Neural progenitor cell (in vitro differentiated cells): Measurements from ENCODE around the gene GABBR2. TPM values are rescaled to one million over a fixed set of nuclear protein-coding genes. Genes with fewer than 3 reads are reported as not detected.
A peak's percentile ranks its signal among the peaks of the same experiment; 100 is the strongest.

Experiments
- DNase-seq: peaks from one replicate; pipeline ENCODE4 v3.0.0-alpha.2; 2016; ENCODE audit warnings: low spot score
- H2AFZ ChIP-seq: fragments of 200-600 bp; sonication (generic); replicated peaks from 2 replicates; pipeline ENCODE4 v1.6.1; 2016; ENCODE audit warnings: antibody characterized with exemption
- H3F3A ChIP-seq: fragments of 200-600 bp; sonication (generic); 2 replicates; pipeline ENCODE4 v1.6.1; 2016; ENCODE audit warnings: antibody characterized with exemption, low read depth
- H3K27ac ChIP-seq: fragments of 200-600 bp; sonication (generic); 2 replicates; pipeline ENCODE4 v1.5.1; 2016; ENCODE audit warnings: mild to moderate bottlenecking
- H3K27me3 ChIP-seq: fragments of 200-600 bp; sonication (generic); 2 replicates; pipeline ENCODE4 v1.6.1; 2016; ENCODE audit warnings: mild to moderate bottlenecking, moderate library complexity
- H3K36me3 ChIP-seq: fragments of 200-600 bp; sonication (generic); 2 replicates; pipeline ENCODE4 v1.5.1; 2016
- H3K4me1 ChIP-seq: fragments of 200-600 bp; sonication (generic); 2 replicates; pipeline ENCODE4 v1.6.1; 2016; ENCODE audit warnings: mixed run types
- H3K4me2 ChIP-seq: fragments of 200-600 bp; sonication (generic); 2 replicates; pipeline ENCODE4 v1.6.1; 2016
- H3K4me3 ChIP-seq: fragments of 200-600 bp; sonication (generic); 2 replicates; pipeline ENCODE4 v1.5.1; 2016
- H3K79me2 ChIP-seq: fragments of 200-600 bp; sonication (generic); 2 replicates; pipeline ENCODE4 v1.6.1; 2016; ENCODE audit warnings: low read depth
- H3K9ac ChIP-seq: fragments of 200-600 bp; sonication (generic); 2 replicates; pipeline ENCODE4 v1.6.1; 2016
- H3K9me3 ChIP-seq: fragments of 200-600 bp; sonication (generic); 2 replicates; pipeline ENCODE4 v1.5.1; 2016; ENCODE audit warnings: low read depth
- H4K20me1 ChIP-seq: fragments of 200-600 bp; sonication (generic); 2 replicates; pipeline ENCODE4 v1.6.1; 2016; ENCODE audit warnings: low read depth
- H3K27ac Mint-ChIP-seq: 3 replicates; pipeline ENCODE4 v1.8.0; 2021; ENCODE audit warnings: mixed read lengths
- H3K27me3 Mint-ChIP-seq: 2 replicates; pipeline ENCODE4 v1.8.0; 2022; ENCODE audit warnings: low read depth, mild to moderate bottlenecking, inconsistent platforms, moderate library complexity, mixed read lengths; ENCODE audit not compliant: insufficient read depth
- H3K36me3 Mint-ChIP-seq: 3 replicates; pipeline ENCODE4 v1.8.0; 2021; ENCODE audit warnings: mixed read lengths
- H3K4me1 Mint-ChIP-seq: 3 replicates; pipeline ENCODE4 v1.8.0; 2021; ENCODE audit warnings: mixed read lengths
- H3K4me3 Mint-ChIP-seq: 3 replicates; pipeline ENCODE4 v1.8.0; 2021; ENCODE audit warnings: mild to moderate bottlenecking, moderate library complexity, mixed read lengths
- H3K9me3 Mint-ChIP-seq: 3 replicates; pipeline ENCODE4 v1.8.0; 2020; ENCODE audit warnings: mixed read lengths
- EZH2 ChIP-seq: fragments of 200-600 bp; sonication (generic); IDR thresholded peaks from 2 replicates; pipeline ENCODE4 v1.6.1; 2017; ENCODE audit warnings: antibody characterized with exemption, mild to moderate bottlenecking, moderate library complexity
- EZH2phosphoT487 ChIP-seq: fragments of 200-600 bp; sonication (generic); IDR thresholded peaks from 2 replicates; pipeline ENCODE4 v1.6.1; 2017; ENCODE audit warnings: antibody characterized with exemption
- total RNA-seq: library from RNA; depleted of rRNA; stranded (reverse); fragments of >200 nt; gene quantifications from 2 replicates; pipeline ENCODE4 v1.2.3, GENCODE V29; 2015; ENCODE audit warnings: low replicate concordance
- TF ChIP-seq, protein P1 (sequence below): fragments of 200-600 bp; sonication (generic); IDR thresholded peaks from 2 replicates; pipeline ENCODE4 v1.5.1; 2017; ENCODE audit warnings: antibody characterized with exemption, mild to moderate bottlenecking

GABBR2 gene
- total RNA-seq, 1 donor from 2014 or later, result not detected

DNA sequence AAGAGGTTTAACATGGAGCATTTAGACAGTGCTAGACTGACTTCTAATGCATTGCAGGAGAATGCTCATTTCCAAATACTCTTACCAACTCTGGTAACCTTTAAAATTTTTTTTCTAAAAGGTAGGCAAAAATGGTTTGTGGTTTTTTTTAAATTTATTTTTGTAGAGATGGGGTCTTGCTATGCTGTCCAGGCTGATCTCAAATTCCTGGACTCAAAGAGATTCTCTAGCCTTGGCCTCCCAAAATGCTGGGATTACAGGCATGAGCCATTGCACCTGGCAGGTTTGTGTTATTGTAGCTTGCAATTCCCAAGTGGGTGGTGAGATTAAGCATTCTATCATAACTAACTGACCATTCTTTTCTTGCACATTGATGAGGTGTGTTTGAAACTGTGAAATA, 410.3 kb downstream of the GABBR2 start:
- Histone ChIP-seq H4K20me1 (no peaks in the 10 kb centered on the region), H3K27ac (no peak overlapping the region), H3K9ac (no peak overlapping the region), H3K79me2 (no peaks in the 10 kb centered on the region), H3K4me3 (no peak overlapping the region), H2AFZ (no peak overlapping the region), H3F3A (no peaks in the 10 kb centered on the region), H3K36me3 (no peaks in the 10 kb centered on the region), H3K27me3 (no peaks in the 10 kb centered on the region), H3K4me2 (no peak overlapping the region), H3K4me1 (peaks cover 2% of the 10 kb centered on the region), H3K9me3 (no peaks in the 10 kb centered on the region)
- TF ChIP-seq EZH2 (no peak), EZH2phosphoT487 (no peak)
- TF ChIP-seq, protein P1, sequence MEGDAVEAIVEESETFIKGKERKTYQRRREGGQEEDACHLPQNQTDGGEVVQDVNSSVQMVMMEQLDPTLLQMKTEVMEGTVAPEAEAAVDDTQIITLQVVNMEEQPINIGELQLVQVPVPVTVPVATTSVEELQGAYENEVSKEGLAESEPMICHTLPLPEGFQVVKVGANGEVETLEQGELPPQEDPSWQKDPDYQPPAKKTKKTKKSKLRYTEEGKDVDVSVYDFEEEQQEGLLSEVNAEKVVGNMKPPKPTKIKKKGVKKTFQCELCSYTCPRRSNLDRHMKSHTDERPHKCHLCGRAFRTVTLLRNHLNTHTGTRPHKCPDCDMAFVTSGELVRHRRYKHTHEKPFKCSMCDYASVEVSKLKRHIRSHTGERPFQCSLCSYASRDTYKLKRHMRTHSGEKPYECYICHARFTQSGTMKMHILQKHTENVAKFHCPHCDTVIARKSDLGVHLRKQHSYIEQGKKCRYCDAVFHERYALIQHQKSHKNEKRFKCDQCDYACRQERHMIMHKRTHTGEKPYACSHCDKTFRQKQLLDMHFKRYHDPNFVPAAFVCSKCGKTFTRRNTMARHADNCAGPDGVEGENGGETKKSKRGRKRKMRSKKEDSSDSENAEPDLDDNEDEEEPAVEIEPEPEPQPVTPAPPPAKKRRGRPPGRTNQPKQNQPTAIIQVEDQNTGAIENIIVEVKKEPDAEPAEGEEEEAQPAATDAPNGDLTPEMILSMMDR, result no peak
- no peaks in the 10 kb centered on the region for H3K36me3 Mint-ChIP-seq
- H3K27me3 Mint-ChIP-seq, result peaks cover 2% of the 10 kb centered on the region
- no peak overlapping the region for H3K4me3 Mint-ChIP-seq
- DNase-seq, result no peak
- H3K27ac Mint-ChIP-seq, result no peak overlapping the region
- no peaks in the 10 kb centered on the region for H3K9me3 Mint-ChIP-seq
- H3K4me1 Mint-ChIP-seq, result peaks cover 2% of the 10 kb centered on the region

DNA sequence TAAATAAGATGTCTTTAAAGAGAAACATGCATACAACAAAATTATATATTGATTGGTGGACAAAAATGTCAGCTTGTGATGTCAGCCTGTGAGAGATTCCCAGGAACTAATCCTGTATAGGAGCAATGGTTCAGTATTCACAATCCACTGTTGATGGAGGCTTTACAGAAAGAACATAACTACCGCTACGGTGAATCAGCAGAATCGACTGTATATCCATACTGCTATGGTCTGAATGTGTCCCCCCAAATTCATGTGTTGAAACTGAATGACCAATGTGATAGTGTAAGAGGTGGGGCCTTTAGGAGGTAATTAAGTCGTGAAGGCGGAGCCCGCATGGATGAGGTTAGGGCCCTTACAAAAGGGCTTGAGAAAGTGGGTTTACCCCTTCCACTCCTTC, 412.9 kb downstream of the GABBR2 start:
- TF ChIP-seq EZH2phosphoT487, result no peak
- TF ChIP-seq EZH2, result no peak
- TF ChIP-seq, protein P1, result no peak
- Histone ChIP-seq H2AFZ (peak overlapping the region; percentile 54), H3K4me2 (no peak overlapping the region), H3K9me3 (no peaks in the 10 kb centered on the region), H3K9ac (no peak overlapping the region), H3F3A (no peaks in the 10 kb centered on the region), H3K27ac (no peak overlapping the region), H3K4me3 (no peak overlapping the region), H3K36me3 (no peaks in the 10 kb centered on the region), H3K79me2 (no peaks in the 10 kb centered on the region), H3K4me1 (no peaks in the 10 kb centered on the region), H3K27me3 (no peaks in the 10 kb centered on the region), H4K20me1 (no peaks in the 10 kb centered on the region)
- DNase-seq, result no peak
- Mint-ChIP-seq H3K4me3 (no peak overlapping the region), H3K9me3 (no peaks in the 10 kb centered on the region), H3K27me3 (peaks cover 4% of the 10 kb centered on the region), H3K4me1 (peaks cover under 1% of the 10 kb centered on the region), H3K36me3 (no peaks in the 10 kb centered on the region), H3K27ac (no peak overlapping the region)

DNA sequence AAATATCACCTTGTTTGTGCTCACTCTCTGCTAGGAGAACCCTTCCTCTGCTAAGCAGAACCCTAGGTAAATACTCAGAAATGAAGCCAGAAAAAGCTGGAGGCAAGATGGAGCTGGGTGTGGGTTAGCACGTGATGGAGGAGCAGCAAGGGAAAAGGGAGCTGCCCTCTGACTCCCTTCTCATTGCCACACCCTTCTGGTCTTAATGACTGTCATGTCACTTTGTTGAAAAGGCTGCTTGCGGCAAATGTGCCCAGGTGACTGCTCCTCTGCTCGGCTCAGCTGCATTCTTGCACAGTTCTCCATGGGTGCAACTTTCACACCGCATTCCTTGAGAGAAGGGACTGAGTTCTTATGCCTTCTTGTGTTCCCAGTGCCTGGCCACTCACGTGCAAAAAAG, 416.9 kb downstream of the GABBR2 start:
- peak overlapping the region; percentile 17 for H3K27ac Mint-ChIP-seq
- H3K4me3 Mint-ChIP-seq, result no peak overlapping the region
- no peak overlapping the region for H2AFZ ChIP-seq

More for the DNA sequence above, 416.9 kb downstream of the GABBR2 start:
- Histone ChIP-seq H3K79me2 (no peaks in the 10 kb centered on the region), H3K4me3 (no peak overlapping the region), H3K27ac (no peak overlapping the region), H3K36me3 (no peaks in the 10 kb centered on the region), H3K27me3 (no peaks in the 10 kb centered on the region), H3K4me2 (no peak overlapping the region), H3F3A (no peaks in the 10 kb centered on the region), H3K4me1 (no peaks in the 10 kb centered on the region), H4K20me1 (no peaks in the 10 kb centered on the region), H3K9ac (no peak overlapping the region), H3K9me3 (no peaks in the 10 kb centered on the region)
- Mint-ChIP-seq H3K36me3 (no peaks in the 10 kb centered on the region), H3K9me3 (no peaks in the 10 kb centered on the region), H3K27me3 (peaks cover 7% of the 10 kb centered on the region), H3K4me1 (peaks cover 39% of the 10 kb centered on the region)
- TF ChIP-seq EZH2phosphoT487 (no peak), EZH2 (no peak)
- TF ChIP-seq, protein P1, result no peak
- DNase-seq, result no peak
